ENCODE data around the gene DLG2.

DNA sequence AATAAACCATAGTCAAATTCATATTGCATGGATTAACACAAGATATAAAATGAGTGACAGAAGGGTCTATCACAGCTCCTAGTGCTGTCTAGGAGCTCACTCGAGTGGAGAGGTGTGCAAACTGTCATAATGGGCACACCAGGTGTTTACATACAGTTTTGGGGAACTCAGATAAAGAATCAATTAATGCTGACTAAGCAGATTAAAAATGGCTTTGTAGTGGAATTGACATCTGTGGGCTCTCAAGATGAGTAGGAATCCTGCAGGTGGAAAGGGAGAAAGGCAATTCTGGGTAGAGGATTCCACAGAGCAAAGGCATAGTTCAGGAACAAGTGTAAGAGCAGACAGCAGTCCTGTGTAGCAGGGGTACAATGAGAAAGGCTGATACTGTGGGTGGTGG is 1844.8 kb downstream of the DLG2 start:
- TF ChIP-seq, protein P1, sequence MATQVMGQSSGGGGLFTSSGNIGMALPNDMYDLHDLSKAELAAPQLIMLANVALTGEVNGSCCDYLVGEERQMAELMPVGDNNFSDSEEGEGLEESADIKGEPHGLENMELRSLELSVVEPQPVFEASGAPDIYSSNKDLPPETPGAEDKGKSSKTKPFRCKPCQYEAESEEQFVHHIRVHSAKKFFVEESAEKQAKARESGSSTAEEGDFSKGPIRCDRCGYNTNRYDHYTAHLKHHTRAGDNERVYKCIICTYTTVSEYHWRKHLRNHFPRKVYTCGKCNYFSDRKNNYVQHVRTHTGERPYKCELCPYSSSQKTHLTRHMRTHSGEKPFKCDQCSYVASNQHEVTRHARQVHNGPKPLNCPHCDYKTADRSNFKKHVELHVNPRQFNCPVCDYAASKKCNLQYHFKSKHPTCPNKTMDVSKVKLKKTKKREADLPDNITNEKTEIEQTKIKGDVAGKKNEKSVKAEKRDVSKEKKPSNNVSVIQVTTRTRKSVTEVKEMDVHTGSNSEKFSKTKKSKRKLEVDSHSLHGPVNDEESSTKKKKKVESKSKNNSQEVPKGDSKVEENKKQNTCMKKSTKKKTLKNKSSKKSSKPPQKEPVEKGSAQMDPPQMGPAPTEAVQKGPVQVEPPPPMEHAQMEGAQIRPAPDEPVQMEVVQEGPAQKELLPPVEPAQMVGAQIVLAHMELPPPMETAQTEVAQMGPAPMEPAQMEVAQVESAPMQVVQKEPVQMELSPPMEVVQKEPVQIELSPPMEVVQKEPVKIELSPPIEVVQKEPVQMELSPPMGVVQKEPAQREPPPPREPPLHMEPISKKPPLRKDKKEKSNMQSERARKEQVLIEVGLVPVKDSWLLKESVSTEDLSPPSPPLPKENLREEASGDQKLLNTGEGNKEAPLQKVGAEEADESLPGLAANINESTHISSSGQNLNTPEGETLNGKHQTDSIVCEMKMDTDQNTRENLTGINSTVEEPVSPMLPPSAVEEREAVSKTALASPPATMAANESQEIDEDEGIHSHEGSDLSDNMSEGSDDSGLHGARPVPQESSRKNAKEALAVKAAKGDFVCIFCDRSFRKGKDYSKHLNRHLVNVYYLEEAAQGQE (IDR thresholded peaks at IDR 0.05; ENCODE audit: insufficient read depth in 1 of 2, low read depth in 2 of 2, low read length in 2 of 2) = no peak
- TF ChIP-seq POLR2AphosphoS5 (IDR thresholded peaks at IDR 0.05; ENCODE audit: low read depth, low read length) (no peak), FOXP2 (optimal IDR thresholded peaks at IDR 0.05; ENCODE audit: borderline replicate concordance, extremely low read depth, extremely low read length, insufficient read depth) (no peak), TAF1 (IDR thresholded peaks at IDR 0.05; ENCODE audit: borderline replicate concordance, insufficient read depth, low read length) (no peak), SIN3A (IDR thresholded peaks at IDR 0.05; ENCODE audit: borderline replicate concordance, insufficient read depth, low read length) (no peak)
